ENCODE data around the gene COL4A1. TPM values are rescaled to one million over a fixed set of nuclear protein-coding genes. Genes with fewer than 3 reads are reported as not detected.

Gene COL4A1
- total RNA-seq, 2 experiments from 2014 or later, result not detected

DNA sequence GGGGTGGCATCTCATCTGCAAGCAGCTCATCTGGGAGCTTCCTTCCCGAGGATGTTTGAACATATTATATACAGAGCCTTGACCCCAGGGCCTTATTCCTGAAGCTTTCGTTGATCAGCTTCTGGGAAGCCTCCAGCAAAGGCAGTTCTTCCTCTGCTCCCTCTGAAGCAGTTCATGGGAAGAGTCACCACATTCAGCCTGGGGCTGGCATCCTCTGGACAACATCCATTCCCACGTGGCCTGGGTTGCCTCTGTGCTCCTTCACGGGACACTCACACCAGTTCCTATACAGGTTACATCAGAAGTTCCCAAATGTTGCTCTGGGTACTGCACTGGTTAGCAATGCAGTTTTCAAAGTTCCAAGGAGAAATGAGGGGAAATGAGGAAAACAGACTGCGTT lies 29.7 kb upstream of the COL4A1 start:
- H3K4me3 Mint-ChIP-seq, result no peak overlapping the region
- CTCF ChIA-PET, result no interaction called here
- no peak for ATAC-seq
- H3K27me3 Mint-ChIP-seq, result peaks cover 27% of the 10 kb centered on the region
- DNase-seq, result no peak
- no peaks in the 10 kb centered on the region for H3K9me3 Mint-ChIP-seq (ENCODE audit: low read depth)
- H3K27ac Mint-ChIP-seq, result no peak overlapping the region
- H3K4me1 Mint-ChIP-seq, result peaks cover 16% of the 10 kb centered on the region
- H3K36me3 Mint-ChIP-seq, result peaks cover 1% of the 10 kb centered on the region

DNA sequence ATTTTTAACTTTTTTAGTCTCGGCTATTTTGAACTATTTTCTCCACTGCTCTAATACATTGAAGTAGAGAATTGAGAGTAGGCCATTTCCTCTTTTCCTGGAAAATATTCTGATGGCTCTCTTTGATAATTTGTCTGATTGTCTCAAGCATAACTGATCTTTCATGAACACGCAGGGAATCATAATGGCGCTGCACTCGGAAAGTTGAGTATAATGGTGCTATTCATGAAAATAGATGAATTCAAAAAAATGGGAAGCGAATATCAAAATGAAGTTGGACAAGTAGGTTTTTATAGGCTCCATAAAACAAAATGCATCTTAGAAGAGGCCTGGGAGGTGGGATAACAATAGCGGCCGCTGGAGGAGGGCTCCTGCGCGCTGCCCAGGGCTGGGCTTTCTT lies 29.2 kb upstream of the COL4A1 start:
- DNase-seq (no peak), ATAC-seq (no peak)
- no peaks in the 10 kb centered on the region for H3K36me3 Mint-ChIP-seq
- H3K27me3 Mint-ChIP-seq, result peaks cover 22% of the 10 kb centered on the region
- H3K9me3 Mint-ChIP-seq (ENCODE audit: low read depth), result no peaks in the 10 kb centered on the region
- H3K4me3 Mint-ChIP-seq, result no peak overlapping the region
- CTCF ChIA-PET, result no interaction called here
- peaks cover 10% of the 10 kb centered on the region for H3K4me1 Mint-ChIP-seq
- no peak overlapping the region for H3K27ac Mint-ChIP-seq

DNA sequence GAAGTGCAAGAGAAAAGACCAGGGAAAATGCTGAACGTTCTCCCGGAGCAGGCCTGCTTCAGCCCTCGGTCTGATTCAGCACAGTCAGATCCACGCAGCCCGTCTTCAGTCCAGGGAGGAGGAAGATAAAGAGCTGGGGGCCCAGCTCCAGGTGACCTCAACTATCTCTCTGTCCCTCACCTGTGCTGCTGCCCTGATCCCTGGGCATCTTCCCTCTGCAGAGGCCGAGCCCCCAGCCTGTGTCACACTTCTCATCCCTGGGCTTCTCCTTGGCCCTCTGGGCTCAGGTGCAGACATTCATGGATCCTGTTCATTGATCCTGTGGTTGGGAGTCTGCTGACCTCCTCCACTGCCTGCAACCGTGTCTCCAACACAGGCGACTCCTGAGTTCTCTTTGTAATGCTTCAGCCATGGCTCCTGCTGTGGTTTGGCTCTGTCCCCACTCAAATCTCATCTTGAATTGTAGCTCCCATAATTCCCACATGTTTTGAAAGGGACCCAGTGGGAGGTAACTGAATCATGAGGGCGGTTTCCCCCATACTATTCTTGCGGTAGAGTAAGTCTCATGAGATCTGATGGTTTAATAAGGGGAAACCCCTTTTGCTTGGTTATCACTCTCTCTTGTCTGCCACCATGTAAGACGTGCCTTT lies 28.0 kb upstream of the COL4A1 start:
- H3K9me3 Mint-ChIP-seq (ENCODE audit: low read depth), result no peaks in the 10 kb centered on the region
- CTCF ChIA-PET, result no interaction called here
- ATAC-seq (no peak), DNase-seq (no peak)
- no peak overlapping the region for H3K4me3 Mint-ChIP-seq
- peaks cover 12% of the 10 kb centered on the region for H3K27me3 Mint-ChIP-seq
- H3K36me3 Mint-ChIP-seq, result no peaks in the 10 kb centered on the region
- no peaks in the 10 kb centered on the region for H3K4me1 Mint-ChIP-seq
- no peak overlapping the region for H3K27ac Mint-ChIP-seq

DNA sequence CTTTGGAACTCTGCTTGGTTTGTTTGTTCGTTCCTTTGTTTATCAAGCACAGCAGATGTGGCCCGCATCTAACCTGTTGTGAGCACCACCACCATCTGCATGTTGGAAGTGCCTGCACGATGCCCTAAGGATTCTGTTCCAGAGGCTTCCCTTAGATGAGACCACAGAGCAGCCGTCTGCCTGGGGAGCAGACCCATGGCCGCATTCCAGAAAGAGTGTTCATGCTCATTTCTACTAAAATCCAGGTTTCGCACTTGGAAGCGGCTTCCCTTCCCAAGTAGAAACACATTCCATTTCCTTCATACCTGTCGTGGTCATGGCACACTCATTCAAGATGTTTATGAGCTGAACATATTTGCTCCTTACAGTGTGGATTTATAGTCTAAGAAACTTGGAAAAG lies 27.3 kb upstream of the COL4A1 start:
- no peak for DNase-seq
- Mint-ChIP-seq H3K9me3 (ENCODE audit: low read depth) (no peaks in the 10 kb centered on the region), H3K4me1 (no peaks in the 10 kb centered on the region), H3K27ac (no peak overlapping the region), H3K4me3 (no peak overlapping the region), H3K36me3 (no peaks in the 10 kb centered on the region), H3K27me3 (peaks cover 9% of the 10 kb centered on the region)
- CTCF ChIA-PET, result no interaction called here
- ATAC-seq, result no peak

DNA sequence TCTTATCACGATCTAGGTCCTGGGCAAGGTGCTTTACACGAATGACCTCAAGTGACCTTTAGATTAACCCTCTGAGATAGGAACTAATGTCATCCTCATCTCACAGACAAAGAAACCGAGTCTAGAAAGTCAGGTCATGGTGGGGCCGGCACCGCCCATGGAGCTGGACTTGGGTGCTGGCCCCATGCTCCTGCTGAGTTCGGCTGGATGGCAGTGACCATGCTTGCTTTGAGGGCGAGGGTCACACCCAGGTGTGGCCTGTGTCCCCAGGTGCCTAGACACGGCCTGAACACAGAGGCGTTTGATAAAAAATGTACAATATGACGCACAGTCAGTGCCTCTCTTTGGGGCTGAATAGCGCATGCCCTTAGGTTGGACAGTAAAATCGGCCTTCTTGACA lies 26.9 kb upstream of the COL4A1 start:
- Mint-ChIP-seq H3K36me3 (no peaks in the 10 kb centered on the region), H3K27me3 (peaks cover 5% of the 10 kb centered on the region), H3K4me1 (no peaks in the 10 kb centered on the region), H3K9me3 (ENCODE audit: low read depth) (no peaks in the 10 kb centered on the region), H3K4me3 (no peak overlapping the region), H3K27ac (no peak overlapping the region)
- ATAC-seq, result no peak
- CTCF ChIA-PET, result no interaction called here
- DNase-seq, result no peak

DNA sequence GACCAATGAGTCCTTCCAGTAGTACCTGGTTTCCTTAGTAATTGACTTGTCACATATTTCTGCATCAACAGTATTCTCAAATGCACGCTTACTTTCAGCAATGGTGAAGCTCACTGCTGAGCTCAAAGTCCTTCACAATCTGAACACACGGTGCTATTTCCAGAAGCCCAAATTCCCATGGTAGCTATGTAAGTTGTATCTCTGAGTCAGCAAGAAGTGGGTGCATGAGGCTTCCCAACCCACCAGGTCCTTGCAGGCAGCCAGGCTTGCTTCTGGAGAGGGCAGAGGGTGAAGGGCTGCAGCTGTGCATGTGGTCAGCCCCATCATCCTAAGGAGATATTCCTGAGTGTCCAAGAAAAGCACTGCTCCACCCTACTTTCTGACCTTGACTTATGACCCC lies 25.8 kb upstream of the COL4A1 start:
- no peaks in the 10 kb centered on the region for H3K36me3 Mint-ChIP-seq
- peaks cover 6% of the 10 kb centered on the region for H3K27me3 Mint-ChIP-seq
- DNase-seq (no peak), ATAC-seq (no peak)
- H3K4me3 Mint-ChIP-seq, result no peak overlapping the region
- CTCF ChIA-PET, result no interaction called here
- no peaks in the 10 kb centered on the region for H3K4me1 Mint-ChIP-seq
- H3K27ac Mint-ChIP-seq, result no peak overlapping the region
- H3K9me3 Mint-ChIP-seq (ENCODE audit: low read depth), result no peaks in the 10 kb centered on the region

DNA sequence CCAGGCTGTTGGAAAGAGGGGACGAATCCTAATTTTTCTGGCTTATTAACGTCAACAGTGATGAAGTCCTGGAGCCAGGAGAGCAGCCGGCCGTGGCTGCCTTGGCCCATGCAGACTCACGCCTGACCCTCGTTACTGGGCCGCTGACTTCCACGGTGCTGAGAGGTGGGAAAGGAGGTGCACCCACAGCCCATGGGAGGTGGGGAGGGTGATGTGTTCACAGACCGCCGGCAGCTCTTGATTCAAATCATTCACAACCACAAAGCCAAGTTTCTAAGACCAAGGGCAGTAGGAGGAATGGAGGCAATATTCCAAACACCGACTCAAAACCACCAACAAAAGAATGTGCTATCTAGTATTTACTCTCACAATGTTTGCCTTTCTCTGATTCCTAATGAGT lies 24.4 kb upstream of the COL4A1 start:
- Mint-ChIP-seq H3K4me3 (no peak overlapping the region), H3K9me3 (ENCODE audit: low read depth) (no peaks in the 10 kb centered on the region), H3K27me3 (peaks cover 6% of the 10 kb centered on the region), H3K27ac (no peak overlapping the region), H3K4me1 (no peaks in the 10 kb centered on the region), H3K36me3 (no peaks in the 10 kb centered on the region)
- DNase-seq (no peak), ATAC-seq (no peak)
- CTCF ChIA-PET, result no interaction called here

DNA sequence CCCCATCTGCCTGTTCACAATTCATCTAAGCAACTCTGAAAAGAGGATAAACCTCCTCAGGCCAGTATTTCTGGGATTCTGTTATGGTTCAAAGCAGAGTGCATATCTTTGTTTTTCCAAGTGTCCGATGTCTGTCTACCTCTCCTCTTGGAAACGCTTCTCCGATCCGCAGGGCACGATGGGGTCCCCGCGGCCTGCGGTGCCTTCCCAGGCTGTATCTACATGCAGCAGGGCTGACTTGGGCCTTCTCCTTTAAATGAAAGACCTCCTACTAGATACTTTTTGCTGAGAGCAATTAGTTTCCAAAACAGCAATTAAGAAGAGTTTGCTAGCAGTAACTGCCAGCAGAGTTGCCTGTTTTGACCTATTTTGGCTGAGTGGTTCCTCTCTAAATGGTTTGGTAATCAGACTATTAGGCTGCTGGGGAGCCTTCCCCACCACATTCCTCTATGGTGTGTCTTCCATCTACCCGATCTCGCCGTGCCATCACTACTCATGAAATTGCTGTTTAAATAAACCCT lies 23.6 kb upstream of the COL4A1 start:
- no peak for DNase-seq
- Mint-ChIP-seq H3K9me3 (ENCODE audit: low read depth) (no peaks in the 10 kb centered on the region), H3K4me1 (no peaks in the 10 kb centered on the region), H3K27me3 (peaks cover 3% of the 10 kb centered on the region), H3K27ac (no peak overlapping the region), H3K36me3 (no peaks in the 10 kb centered on the region), H3K4me3 (no peak overlapping the region)
- no peak for ATAC-seq
- CTCF ChIA-PET, result no interaction called here

DNA sequence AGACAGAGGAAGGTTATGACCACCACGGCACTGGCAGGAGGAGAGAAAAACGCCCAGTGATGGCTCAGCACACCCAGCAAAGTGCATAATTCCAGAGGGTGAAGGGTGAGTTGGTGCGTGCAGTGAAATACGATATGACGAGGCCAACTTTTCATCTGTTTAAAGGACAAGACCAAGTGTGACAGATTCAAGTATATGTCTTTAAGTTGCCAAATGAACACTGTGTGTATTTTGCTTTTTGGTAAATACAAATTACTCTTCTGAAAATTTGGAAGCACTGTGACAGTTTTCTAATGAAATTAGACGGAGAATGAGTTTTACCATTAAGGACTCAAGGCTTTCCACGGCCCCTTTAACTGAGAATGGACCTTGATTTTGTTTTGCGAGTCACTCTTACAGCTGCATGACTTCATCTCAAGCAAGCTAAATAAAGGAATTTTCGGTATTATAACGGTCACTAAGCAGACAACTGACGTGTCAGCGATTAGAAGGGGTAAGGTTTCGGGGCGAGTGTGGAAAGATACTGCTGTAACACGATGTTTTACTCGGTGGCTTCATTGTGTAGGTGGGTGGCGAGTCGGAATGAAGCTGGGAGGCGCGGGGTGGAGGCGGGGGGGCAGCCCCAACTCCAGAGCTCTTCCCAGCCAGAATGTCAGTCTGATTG lies 23.0 kb upstream of the COL4A1 start:
- no peaks in the 10 kb centered on the region for H3K9me3 Mint-ChIP-seq (ENCODE audit: low read depth)
- H3K4me1 Mint-ChIP-seq, result no peaks in the 10 kb centered on the region
- no peaks in the 10 kb centered on the region for H3K36me3 Mint-ChIP-seq
- H3K27ac Mint-ChIP-seq, result no peak overlapping the region
- no peak overlapping the region for H3K4me3 Mint-ChIP-seq
- ATAC-seq (no peak), DNase-seq (no peak)
- CTCF ChIA-PET, result no interaction called here
- peaks cover 3% of the 10 kb centered on the region for H3K27me3 Mint-ChIP-seq

DNA sequence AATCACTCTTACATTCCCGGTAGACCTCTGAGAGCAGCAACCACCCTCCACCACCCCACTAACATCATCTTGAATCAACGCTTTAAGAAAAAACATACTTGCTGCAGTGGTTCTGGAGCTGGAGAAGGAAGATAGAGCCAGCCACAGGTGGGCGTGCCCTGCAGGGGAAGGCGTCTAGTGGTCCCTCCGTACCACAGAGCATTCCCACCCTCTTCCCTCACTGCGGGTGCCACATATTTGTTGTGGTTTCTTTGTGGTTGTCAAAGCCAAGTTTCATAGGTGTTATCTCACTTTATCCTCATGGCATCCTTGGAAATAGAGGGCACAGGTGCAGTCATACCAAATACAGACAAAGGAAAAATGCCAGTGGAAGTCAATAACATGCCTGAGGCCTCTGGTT lies 22.3 kb upstream of the COL4A1 start:
- ATAC-seq (no peak), DNase-seq (no peak)
- H3K4me3 Mint-ChIP-seq, result no peak overlapping the region
- CTCF ChIA-PET, result no interaction called here
- H3K27me3 Mint-ChIP-seq, result peaks cover 3% of the 10 kb centered on the region
- no peaks in the 10 kb centered on the region for H3K4me1 Mint-ChIP-seq
- no peaks in the 10 kb centered on the region for H3K9me3 Mint-ChIP-seq (ENCODE audit: low read depth)
- no peaks in the 10 kb centered on the region for H3K36me3 Mint-ChIP-seq
- no peak overlapping the region for H3K27ac Mint-ChIP-seq

DNA sequence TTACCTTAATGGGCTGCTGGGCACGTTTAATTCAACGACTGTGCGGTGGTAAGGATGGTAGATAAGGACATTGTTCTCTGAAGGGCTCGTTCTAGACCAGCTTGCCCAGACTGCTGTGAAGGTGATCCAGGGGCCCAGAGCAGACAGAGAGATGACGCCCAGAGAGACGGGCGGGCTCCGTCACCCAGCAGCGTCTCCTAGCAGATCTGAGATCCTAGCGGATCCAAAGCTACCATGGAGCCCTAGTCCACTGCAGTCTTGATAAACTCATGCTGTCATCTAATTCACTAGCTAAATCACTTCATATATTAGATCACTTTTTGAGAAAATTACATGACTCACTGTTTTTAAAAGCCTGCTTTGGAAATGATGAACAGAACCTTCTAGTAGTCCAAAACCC lies 21.6 kb upstream of the COL4A1 start:
- DNase-seq (no peak), ATAC-seq (no peak)
- H3K4me1 Mint-ChIP-seq, result no peaks in the 10 kb centered on the region
- CTCF ChIA-PET, result no interaction called here
- H3K27me3 Mint-ChIP-seq, result peaks cover 3% of the 10 kb centered on the region
- H3K36me3 Mint-ChIP-seq, result no peaks in the 10 kb centered on the region
- no peak overlapping the region for H3K4me3 Mint-ChIP-seq
- no peaks in the 10 kb centered on the region for H3K9me3 Mint-ChIP-seq (ENCODE audit: low read depth)
- no peak overlapping the region for H3K27ac Mint-ChIP-seq

DNA sequence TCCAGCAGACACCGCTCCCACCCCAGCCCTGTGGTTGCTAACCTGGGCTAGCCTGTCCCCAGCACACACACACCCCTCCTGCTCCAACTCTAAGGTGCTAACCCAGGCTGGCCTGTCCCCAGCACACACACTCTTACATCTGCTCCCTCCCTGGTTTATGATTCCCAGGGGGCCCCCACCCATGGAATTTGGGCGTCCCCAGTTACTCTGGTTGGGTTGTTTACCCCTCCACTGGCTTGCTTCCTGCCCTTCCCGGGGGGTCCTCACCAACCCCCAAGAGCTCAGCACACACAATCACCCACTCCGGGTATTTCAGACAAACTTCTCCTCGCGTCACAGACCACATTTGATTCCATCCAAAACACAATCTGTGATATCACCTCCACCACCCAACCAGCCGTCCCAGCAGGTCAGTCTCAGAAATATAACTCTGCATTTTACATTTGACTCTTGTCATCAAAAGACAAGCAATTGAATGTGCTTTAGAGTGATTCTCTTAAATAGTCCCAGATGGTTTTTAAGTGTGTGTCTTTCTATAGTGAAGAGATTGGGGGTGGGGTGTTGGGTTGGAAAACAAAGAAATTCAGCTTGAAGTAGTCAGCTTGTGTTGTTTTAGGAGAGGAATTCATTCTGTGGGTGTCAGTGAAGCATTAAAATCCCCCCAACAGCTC lies 20.2 kb upstream of the COL4A1 start:
- Mint-ChIP-seq H3K9me3 (ENCODE audit: low read depth) (no peaks in the 10 kb centered on the region), H3K27me3 (peaks cover 3% of the 10 kb centered on the region), H3K27ac (no peak overlapping the region), H3K36me3 (no peaks in the 10 kb centered on the region), H3K4me3 (no peak overlapping the region), H3K4me1 (no peaks in the 10 kb centered on the region)
- CTCF ChIA-PET, result no interaction called here
- no peak for DNase-seq
- ATAC-seq, result no peak

DNA sequence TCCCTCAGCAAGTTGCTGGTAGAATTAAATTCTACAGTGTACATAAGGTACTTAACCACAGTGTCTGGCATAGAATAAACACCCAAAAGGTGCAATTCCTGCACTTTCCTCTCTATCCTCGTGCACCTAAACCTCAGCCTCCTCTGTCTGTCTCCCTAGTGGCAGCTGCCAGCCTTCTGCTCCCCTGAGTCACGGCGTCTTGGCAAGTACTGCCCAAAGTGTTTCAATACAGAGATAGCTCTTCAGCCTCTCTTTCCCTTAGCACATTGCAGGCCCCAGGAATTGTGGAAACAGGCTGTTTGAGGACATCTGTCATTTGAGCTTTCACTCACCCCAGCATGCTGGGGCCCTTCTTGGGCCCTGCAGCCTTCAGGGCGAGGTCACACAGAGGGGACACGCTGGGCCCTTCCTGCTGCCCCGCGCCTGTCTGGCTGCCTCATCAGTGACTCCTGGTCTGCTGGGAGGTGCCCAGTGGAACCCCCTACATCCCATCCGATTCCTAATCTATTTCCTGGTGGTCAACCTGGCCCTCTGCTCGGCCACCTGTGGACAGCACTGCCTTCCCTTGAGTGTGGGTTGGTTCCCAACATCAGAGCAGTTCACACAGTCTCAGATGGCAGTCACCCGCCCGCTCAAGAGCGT lies 19.4 kb upstream of the COL4A1 start:
- no peak for ATAC-seq
- H3K36me3 Mint-ChIP-seq, result no peaks in the 10 kb centered on the region
- CTCF ChIA-PET, result no interaction called here
- no peak for DNase-seq
- no peak overlapping the region for H3K4me3 Mint-ChIP-seq
- H3K4me1 Mint-ChIP-seq, result no peaks in the 10 kb centered on the region
- no peak overlapping the region for H3K27ac Mint-ChIP-seq
- H3K27me3 Mint-ChIP-seq, result peaks cover 6% of the 10 kb centered on the region
- H3K9me3 Mint-ChIP-seq (ENCODE audit: low read depth), result no peaks in the 10 kb centered on the region
